SK-N-MC (cell line): ENCODE measurements around the gene GPR39.

Experiments used
- EZH2 ChIP-seq: fragments of 200-600 bp; sonication (generic); IDR thresholded peaks from one replicate; pipeline ENCODE4 v1.6.1; 2017; ENCODE audit warnings: antibody characterized with exemption
- POLR2AphosphoS5 ChIP-seq: IDR thresholded peaks from 2 replicates; pipeline ENCODE4 v1.6.1; 2012; ENCODE audit warnings: mild to moderate bottlenecking, low read depth, low read length, borderline replicate concordance

GRCh38 chr2:132680544-132680943 is 263.9 kb downstream of the GPR39 start:
- TF ChIP-seq EZH2 (no peak), POLR2AphosphoS5 (no peak)
